Epithelial cell of esophagus (primary cell): Measurements from ENCODE around the gene PANX2.

ENCODE experiments used
- DNase-seq: peaks from one replicate; pipeline ENCODE4 v3.0.0; 2010; ENCODE audit warnings: low read depth
- H3K4me3 ChIP-seq: 2 replicates; pipeline ENCODE4 v1.5.1; 2011; ENCODE audit warnings: mild to moderate bottlenecking, low read length, control low read depth
- CTCF ChIP-seq: IDR thresholded peaks from 2 replicates; pipeline ENCODE4 v1.5.1; 2011; ENCODE audit warnings: low read depth, mild to moderate bottlenecking, low read length, control low read depth, inconsistent platforms; ENCODE audit not compliant: insufficient read depth; ENCODE audit errors: missing control alignments

The PANX2 gene

GRCh38 chr22:50205781-50206569 lies 35.4 kb downstream of the PANX2 start:
- no peak for DNase-seq
- no peak overlapping the region for H3K4me3 ChIP-seq
- no peak for TF ChIP-seq CTCF

- peak; percentile 35 for DNase-seq
- H3K4me3 ChIP-seq = no peak overlapping the region
- TF ChIP-seq CTCF = peak; percentile 44
Observed at GRCh38 chr22:50206599-50206998, 36.1 kb downstream of the PANX2 start.

GRCh38 chr22:50207383-50208140 lies 37.0 kb downstream of the PANX2 start:
- no peak for DNase-seq
- H3K4me3 ChIP-seq = no peak overlapping the region
- TF ChIP-seq CTCF = no peak

- DNase-seq = no peak
- H3K4me3 ChIP-seq = no peak overlapping the region
- TF ChIP-seq CTCF = no peak
Observed at GRCh38 chr22:50208430-50208938, 38.0 kb downstream of the PANX2 start.

- no peak for DNase-seq
- no peak overlapping the region for H3K4me3 ChIP-seq
- no peak for TF ChIP-seq CTCF
Observed at GRCh38 chr22:50208939-50209892, 38.7 kb downstream of the PANX2 start.

- TF ChIP-seq CTCF = peak; percentile 94
- no peak overlapping the region for H3K4me3 ChIP-seq
- DNase-seq = peak; percentile 65
Observed at GRCh38 chr22:50209893-50210292, 39.4 kb downstream of the PANX2 start.
